NCI-H748 treated with DMSO at 0.1 percent for 48 hours (cell line): Measurements from ENCODE around the gene UMODL1.

Experiments used
- DNase-seq: peaks from one replicate; lab custom pipeline; 2025; lab: John Stamatoyannopoulos, UW

The UMODL1 gene

GRCh38 chr21:42079939-42080787 is 9.0 kb downstream of the UMODL1 start:
- no peak for DNase-seq

GRCh38 chr21:42080788-42081083 is 9.6 kb downstream of the UMODL1 start:
- DNase-seq, result no peak

- no peak for DNase-seq
These were observed 10.0 kb downstream of the UMODL1 start for GRCh38 chr21:42081138-42081537.

GRCh38 chr21:42081931-42082381 is 10.8 kb downstream of the UMODL1 start:
- no peak for DNase-seq

- no peak for DNase-seq
These were observed 11.6 kb downstream of the UMODL1 start for GRCh38 chr21:42082501-42083360.

- DNase-seq, result no peak
These were observed 12.2 kb downstream of the UMODL1 start for GRCh38 chr21:42083361-42083690.

- DNase-seq, result no peak
These were observed 13.0 kb downstream of the UMODL1 start for GRCh38 chr21:42084079-42084478.

GRCh38 chr21:42085246-42086077 is 14.3 kb downstream of the UMODL1 start:
- no peak for DNase-seq

GRCh38 chr21:42086969-42087368 is 15.9 kb downstream of the UMODL1 start:
- DNase-seq, result no peak

- no peak for DNase-seq
These were observed 17.0 kb downstream of the UMODL1 start for GRCh38 chr21:42088148-42088547.

GRCh38 chr21:42088658-42089057 is 17.5 kb downstream of the UMODL1 start:
- no peak for DNase-seq

- DNase-seq, result no peak
These were observed 18.0 kb downstream of the UMODL1 start for GRCh38 chr21:42089093-42089631.

- DNase-seq, result no peak
These were observed 18.7 kb downstream of the UMODL1 start for GRCh38 chr21:42089665-42090310.

GRCh38 chr21:42091899-42092508 is 20.9 kb downstream of the UMODL1 start:
- no peak for DNase-seq

GRCh38 chr21:42092771-42093170 is 21.7 kb downstream of the UMODL1 start:
- no peak for DNase-seq

GRCh38 chr21:42093186-42093585 is 22.1 kb downstream of the UMODL1 start:
- DNase-seq, result no peak

GRCh38 chr21:42093991-42094421 is 22.9 kb downstream of the UMODL1 start:
- no peak for DNase-seq

- DNase-seq, result no peak
These were observed 23.7 kb downstream of the UMODL1 start for GRCh38 chr21:42094811-42095210.

- no peak for DNase-seq
These were observed 24.5 kb downstream of the UMODL1 start for GRCh38 chr21:42095581-42095980.

GRCh38 chr21:42096566-42096965 is 25.4 kb downstream of the UMODL1 start:
- DNase-seq, result no peak

- no peak for DNase-seq
These were observed 26.2 kb downstream of the UMODL1 start for GRCh38 chr21:42097274-42097673.
